H1 (cell line): ENCODE results near the gene TTC33. TPM values are rescaled to one million over a fixed set of nuclear protein-coding genes. Genes with fewer than 3 reads are reported as not detected.

Experiments
- CHD7 ChIP-seq: fragments of 300-600 bp; sonication (generic); IDR thresholded peaks from 2 replicates; pipeline ENCODE4 v1.7.1; 2012; ENCODE audit warnings: low read length, moderate library complexity, mild to moderate bottlenecking, inconsistent platforms; ENCODE audit not compliant: insufficient replicate concordance
- polyA plus RNA-seq, 7 experiments: library from polyadenylated mRNA; depleted of rRNA in 3 of 7; stranded (reverse) in 5 of 7; unstranded in 2 of 7; fragments of >200 nt in 5 of 7; fragments of 200-250 nt in 2 of 7; gene quantifications; 1 replicate in 5 of 7; 2 replicates in 1 of 7; 4 replicates in 1 of 7; pipeline versions ENCODE4 v1.2.1 to v1.2.3, GENCODE V29; 2011 to 2013; ENCODE audit warnings: missing spikeins in 2 of 7, mixed read lengths in 2 of 7
- total RNA-seq: library from RNA; stranded (reverse); fragmentation: NEBNext Ultra II Directional; extraction: Animal tissue kit (Norgen Biotek cat#: 25700); gene quantifications from 2 replicates; pipeline ENCODE4 v1.2.1, GENCODE V29; 2021

Gene TTC33
- total and polyA plus RNA-seq, 2 of the 8 experiments (the other 6 are each of a cell fraction or from before 2014, with no cell fraction given) = 1.2 to 12.6 TPM

- TF ChIP-seq CHD7 = no peak
Observed at GRCh38 chr5:40780199-40780598, 24.4 kb upstream of the TTC33 start (continued).
